ENCODE results near the gene ROBO2.

DNA sequence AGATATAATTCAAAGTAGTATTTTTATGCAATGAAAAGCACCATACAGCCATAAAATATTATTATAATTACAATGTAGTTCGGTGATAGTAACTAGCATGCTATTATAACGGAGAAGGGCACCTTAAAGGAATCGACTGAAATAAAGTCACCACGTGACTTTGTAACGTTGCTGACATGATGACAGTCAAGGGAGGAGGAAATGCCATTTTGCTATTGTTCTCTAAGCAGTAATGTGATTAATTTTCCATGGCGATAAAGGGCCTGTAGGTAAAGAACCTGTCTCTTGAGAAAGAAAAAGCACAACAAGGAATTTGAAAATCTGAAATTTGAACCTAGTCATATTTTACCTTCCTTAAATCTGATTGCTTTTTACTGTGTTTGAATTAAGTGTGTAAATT lies 526.2 kb downstream of the ROBO2 start:
- no peak for TF ChIP-seq CTCF (IDR thresholded peaks at IDR 0.05)
- TF ChIP-seq POLR2A (IDR thresholded peaks at IDR 0.05), result no peak
